Measurements from ENCODE around the gene MAP3K4.

Gene MAP3K4

DNA sequence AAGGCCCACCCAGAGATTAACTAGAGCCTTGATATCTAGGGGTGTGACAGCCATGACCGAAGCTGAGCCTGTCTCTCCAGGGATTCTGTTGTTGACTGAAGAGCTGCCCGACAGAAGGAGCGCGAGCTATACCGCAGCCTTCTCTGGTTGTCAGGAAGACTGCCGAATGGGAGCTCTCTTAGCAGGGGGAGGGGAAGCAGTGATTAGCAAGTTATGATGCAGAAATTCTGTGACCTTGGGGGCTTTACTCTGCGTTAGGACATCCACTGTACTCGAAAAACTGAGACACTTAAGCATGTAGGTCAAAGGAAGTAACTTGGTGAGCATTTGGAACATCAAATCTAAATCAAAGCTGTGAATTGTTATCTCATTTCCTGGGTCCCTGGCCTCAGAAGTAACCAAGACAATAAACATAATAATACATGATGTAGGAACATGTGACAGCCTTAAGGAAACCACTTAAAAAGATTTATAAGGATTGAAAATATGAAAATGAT lies 84.7 kb downstream of the MAP3K4 start:
- no peak for DNase-seq (ENCODE audit: extremely low read depth in 1 of 2, low read depth in 1 of 2)

DNA sequence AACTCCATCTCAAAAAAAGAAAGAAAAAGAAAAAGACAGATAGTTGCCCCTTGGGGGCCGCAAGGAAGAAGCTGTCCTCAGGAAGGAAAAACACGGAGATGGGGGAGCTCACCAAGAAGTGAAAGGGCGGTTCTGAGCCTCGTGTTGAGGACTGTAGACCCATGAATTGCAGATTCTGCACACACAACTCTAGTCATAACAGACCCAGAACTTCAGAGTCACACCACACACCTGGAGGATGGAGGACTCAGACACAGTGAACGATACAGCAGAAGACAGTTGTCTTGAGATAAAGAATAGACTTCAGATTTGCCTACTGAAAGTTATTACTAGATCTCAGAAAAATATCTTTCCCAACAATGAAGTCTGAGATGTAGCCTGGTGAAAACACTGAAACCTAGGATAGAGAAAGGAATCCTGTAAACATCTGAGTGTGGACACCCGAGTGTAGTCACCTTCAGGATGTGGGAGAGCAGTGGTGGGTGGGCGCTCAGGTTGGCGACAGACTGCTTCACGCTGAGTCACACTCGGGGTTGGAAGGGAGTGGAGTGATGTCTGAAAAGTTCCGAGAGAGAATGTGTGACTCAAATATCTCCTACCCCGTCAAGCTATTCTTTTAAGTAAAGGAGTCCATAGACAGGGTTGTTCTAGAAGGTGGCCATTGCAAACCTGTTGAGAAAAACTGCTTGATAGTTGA lies 88.1 kb downstream of the MAP3K4 start:
- DNase-seq (ENCODE audit: extremely low read depth in 1 of 2, low read depth in 1 of 2): peak; percentile 36 to 71

DNA sequence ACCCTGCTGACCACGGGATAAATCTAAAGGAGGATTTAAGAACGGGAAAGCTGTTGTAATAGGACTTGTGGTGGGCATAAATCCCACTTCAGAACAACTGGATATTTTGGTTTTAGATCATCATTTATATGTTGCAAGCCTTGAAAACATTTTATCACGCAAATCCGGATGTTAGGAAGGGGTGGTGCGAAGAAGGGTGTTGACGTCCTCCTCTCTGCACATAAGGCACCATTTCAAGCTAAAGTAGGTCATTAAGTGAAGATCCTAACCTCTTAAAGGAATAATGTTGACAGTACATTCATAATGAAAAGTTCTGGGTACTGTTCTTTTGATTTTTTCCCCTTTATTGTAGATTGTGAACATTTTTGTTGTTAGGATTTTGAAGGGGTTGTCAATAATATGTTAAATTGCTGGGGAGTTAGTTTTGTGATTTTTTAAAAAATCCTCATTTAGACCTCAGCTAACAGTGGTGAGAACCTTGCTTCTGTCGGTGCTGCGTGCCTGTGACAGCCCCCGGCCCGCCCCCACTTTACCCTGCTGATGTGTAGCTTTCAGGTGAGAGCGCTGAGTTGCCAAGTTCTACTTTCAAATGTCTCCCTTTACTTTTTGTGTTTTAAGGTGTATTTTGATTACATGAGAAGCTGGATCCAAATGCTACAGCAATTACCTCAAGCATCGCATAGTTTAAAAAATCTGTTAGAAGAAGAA lies 88.8 kb downstream of the MAP3K4 start:
- no peak for DNase-seq (ENCODE audit: extremely low read depth in 1 of 2, low read depth in 1 of 2)

DNA sequence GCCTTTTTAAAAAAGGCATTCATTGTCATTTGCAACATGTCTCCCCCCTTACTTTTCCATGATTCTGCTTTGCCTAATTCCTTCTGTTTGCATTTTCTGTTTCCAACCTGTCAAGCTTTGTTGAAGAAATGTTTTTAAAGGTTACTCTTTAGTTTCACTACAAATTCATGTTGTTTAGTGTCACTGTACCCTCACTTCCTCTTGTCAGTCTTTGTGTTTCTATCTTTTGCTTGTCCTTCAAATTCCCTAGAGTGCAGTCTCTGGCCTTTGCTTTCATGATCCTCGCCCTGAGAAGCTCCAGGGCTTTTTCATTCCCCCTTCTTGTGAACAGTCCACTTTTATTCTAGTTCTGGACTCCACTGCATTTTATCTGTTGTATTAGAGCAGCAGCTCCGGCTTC lies 90.6 kb downstream of the MAP3K4 start:
- DNase-seq (ENCODE audit: extremely low read depth in 1 of 2, low read depth in 1 of 2): no peak

DNA sequence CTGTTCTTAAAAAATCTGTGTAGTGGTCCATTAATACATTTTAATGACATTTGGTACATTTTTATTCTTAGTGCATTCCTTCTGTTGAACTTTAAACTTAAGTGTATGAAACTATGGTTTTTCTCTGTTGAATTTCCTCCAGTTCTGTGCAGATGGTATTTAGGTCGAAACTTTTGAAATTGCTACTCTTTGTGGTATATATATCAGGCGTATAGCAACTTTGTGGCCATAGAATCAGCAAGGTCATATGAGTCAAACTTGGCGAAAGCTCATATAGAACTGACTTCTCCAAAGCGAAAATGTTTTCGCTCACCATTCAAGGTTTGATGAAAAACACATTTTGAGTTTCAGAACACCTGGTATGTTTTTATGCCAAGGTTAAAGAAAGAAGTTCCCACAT lies 93.7 kb downstream of the MAP3K4 start:
- no peak for DNase-seq (ENCODE audit: extremely low read depth in 1 of 2, low read depth in 1 of 2)

DNA sequence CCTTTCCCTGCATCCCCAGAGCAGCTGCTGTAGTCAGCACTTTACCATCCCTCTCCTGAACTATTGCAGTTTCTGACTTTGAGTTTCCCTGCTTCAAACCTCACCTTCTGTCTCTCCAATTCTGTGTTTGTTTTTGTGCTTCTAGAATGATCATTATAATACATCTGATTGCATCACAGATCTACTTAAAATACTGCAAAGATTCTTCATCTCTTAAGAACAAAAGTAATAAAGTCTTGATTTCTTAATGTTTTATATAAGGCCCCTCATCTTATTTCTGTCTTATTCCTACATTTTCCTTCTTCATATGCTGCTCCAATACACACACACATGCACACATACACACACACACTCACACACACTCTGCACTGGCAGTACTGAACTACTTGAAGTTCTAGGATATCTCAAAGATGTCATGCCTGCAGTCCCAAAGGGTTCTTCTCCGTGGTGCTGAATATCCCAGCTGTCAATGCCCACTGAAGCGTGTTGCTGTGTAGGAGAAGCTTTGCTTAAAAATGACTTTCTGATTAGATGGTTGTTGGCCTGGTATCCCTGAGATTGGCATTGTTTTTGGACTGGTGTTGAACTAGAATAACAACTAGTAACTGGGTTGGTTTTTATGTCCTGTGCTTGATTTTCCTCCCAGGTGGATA lies 97.2 kb downstream of the MAP3K4 start:
- DNase-seq (ENCODE audit: extremely low read depth in 1 of 2, low read depth in 1 of 2): no peak

DNA sequence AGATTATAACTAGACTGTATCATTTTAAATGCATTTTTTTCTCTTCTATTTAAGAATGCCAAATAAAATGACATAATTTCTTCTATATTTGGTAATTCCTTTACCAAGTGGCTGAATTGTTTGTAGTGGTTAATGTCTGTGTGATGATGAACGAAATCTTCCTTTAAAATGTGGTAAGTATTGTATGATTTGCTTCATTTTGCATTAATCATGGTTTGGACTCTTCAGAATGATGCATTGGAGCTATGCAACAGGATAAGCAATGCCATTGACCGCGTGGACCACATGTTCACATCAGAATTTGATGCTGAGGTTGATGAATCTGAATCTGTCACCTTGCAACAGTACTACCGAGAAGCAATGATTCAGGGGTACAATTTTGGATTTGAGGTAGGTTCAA lies 99.6 kb downstream of the MAP3K4 start:
- no peak for DNase-seq (ENCODE audit: extremely low read depth in 1 of 2, low read depth in 1 of 2)

DNA sequence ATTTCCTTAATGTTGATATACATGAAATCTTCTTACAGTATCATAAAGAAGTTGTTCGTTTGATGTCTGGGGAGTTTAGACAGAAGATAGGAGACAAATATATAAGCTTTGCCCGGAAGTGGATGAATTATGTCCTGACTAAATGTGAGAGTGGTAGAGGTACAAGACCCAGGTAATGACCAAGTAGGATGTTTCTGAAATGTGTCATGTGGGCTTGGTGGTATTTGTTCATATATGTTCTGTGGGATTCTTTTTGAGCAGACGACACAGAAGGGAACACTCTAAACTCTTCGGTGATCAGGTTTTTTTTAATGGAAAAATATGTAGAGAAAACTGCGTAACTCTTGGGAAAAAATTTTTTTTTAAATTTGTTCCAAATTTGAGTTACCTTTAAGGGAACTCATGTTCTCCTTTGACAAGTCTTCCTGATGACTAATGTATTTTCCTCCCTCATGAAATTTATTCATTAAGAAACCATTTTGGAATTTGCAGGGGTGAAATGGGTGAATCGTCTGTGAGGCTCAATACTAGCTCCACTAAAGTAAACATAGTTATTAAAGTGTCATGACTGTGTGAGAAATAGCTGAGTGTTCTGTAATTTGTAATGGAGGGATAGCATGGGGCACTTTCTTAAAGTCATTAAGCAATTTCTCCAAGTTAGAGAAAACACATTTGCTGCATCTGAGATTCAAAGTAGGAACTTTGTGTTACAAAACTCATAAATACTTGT lies 100.6 kb downstream of the MAP3K4 start:
- no peak for DNase-seq (ENCODE audit: extremely low read depth in 1 of 2, low read depth in 1 of 2)

DNA sequence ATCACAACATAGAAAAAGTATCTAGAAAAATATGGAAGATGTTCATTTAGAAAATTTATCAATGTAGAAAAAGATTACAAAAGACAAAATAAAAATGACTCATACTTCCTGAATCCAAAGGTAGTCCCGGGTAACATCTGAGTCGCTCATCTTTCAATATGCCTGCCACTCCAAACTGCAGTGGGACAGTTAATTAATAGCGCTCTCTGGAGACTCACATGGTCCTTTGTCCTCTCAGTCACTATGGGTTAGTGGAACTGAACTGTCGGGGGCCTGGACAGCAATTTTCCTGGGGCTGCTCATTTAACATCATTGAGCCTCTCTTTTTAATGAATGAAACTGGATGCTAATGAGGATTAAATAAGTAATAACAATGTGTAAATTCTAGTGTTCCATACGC lies 103.4 kb downstream of the MAP3K4 start:
- no peak for DNase-seq (ENCODE audit: extremely low read depth in 1 of 2, low read depth in 1 of 2)

DNA sequence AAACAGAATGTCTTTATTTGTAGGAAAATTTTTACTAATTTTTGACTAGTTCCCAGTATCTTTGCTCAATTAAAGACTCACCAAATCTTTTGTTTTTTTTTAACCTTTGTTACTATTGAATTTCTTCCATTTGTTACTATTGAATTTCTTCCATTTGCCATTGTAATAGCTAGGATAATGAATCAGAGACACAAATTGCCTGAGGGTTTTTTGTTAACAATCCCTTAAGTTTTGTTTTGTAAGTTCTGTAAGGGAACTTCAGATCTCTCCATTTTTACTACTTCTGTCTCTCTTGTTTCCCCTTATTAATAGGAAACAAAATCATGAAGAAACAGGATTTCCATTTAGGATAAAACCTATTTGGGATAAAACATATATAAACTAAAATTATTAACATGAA lies 104.3 kb downstream of the MAP3K4 start:
- DNase-seq (ENCODE audit: extremely low read depth in 1 of 2, low read depth in 1 of 2): no peak

DNA sequence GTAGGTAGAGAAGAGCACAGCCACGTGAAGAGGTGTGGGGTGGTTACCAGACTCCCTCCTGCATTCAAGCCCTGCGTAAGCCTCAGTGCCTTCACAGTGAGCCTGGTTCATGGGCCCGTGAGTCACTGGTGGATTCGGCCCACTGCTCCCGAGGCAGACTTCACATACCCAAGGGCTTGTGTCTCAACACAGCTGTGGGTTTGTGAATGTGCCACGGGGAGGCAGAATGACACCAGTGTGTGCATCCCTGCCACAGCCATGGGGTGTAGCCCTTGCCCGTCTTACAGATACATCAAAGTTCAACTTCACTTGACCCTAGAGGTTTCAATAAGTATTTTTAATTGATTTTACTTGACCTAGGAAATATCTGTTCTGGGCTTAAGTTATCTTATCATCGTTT lies 108.5 kb downstream of the MAP3K4 start:
- no peak for DNase-seq (ENCODE audit: extremely low read depth in 1 of 2, low read depth in 1 of 2)

DNA sequence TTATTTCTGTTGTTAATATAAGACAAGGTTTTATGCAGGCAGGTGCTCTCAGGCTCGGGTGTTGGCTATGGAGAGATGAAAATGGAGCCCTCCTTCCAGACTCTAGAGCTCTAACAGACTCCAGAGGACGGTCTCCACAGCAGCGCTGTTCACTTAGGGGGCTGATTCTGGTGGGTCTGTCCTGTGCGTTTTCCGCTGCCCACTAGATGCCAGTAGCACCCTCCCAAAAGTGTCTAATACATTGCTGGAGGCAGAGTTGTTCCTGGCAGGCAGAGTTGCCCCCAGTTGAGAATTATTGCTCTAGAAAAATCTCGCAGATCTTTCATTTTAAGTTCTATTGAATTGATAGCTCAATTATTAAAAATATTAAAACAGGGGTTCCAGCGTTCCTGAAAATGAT lies 109.9 kb downstream of the MAP3K4 start:
- DNase-seq (ENCODE audit: extremely low read depth in 1 of 2, low read depth in 1 of 2): no peak

DNA sequence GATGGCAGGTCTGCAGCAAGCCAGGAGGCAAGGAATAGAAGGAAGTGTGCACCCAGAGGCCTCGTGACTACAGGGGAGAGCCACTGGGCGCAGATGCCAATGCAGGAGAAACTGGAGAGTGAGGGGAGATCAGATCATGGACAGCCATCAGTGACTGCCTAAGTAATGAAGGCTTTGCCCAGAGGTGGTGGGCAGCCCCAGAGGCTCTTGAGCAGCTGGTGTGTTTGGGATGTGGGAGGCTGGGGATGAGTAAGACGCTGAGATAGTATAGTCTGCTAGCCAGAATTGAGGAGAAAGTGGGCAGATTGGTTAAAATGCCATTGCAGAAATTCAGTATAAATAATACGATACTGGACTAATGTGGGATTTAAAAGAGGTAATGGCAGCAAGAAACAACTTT lies 111.9 kb downstream of the MAP3K4 start:
- DNase-seq (ENCODE audit: extremely low read depth in 1 of 2, low read depth in 1 of 2): no peak

DNA sequence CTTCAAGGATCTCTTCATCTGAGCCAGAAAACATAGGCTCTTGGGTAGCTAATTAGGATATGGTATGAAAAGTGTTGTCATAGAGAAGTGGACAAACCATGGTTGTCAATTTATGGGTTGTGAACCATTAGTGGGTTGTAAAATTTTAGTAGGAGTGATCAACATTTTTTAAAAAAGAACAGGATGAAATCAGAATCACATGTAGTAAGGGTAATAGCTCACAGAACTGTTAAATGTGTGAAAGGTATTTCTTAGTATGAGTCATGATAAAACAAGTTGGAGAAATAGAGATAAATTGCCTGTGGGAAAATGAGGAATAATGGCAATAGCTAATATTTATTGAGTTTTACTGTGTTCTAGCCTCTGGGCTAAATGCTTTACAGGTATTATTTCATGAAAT lies 113.4 kb downstream of the MAP3K4 start:
- DNase-seq (ENCODE audit: extremely low read depth in 1 of 2, low read depth in 1 of 2): no peak

DNA sequence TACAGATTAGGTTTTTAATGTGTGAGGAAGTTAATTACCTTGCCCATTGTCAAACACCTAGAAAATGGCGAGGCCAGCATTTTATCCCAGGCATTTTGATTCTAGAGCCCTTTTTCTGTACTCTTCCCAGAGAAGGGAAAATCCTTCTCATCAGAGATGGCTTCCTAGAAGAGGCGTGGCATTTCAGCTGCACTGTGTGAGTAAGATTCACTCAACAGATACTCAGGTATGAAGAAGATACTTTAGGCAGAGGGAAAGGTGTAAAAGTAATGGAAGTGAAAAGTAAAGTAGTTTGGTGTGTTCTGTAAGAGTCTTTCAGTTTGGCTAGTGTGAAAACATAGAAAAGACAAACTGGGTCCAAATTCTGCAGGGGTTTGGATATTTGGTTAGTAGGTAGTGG lies 113.8 kb downstream of the MAP3K4 start:
- DNase-seq (ENCODE audit: extremely low read depth in 1 of 2, low read depth in 1 of 2): no peak

DNA sequence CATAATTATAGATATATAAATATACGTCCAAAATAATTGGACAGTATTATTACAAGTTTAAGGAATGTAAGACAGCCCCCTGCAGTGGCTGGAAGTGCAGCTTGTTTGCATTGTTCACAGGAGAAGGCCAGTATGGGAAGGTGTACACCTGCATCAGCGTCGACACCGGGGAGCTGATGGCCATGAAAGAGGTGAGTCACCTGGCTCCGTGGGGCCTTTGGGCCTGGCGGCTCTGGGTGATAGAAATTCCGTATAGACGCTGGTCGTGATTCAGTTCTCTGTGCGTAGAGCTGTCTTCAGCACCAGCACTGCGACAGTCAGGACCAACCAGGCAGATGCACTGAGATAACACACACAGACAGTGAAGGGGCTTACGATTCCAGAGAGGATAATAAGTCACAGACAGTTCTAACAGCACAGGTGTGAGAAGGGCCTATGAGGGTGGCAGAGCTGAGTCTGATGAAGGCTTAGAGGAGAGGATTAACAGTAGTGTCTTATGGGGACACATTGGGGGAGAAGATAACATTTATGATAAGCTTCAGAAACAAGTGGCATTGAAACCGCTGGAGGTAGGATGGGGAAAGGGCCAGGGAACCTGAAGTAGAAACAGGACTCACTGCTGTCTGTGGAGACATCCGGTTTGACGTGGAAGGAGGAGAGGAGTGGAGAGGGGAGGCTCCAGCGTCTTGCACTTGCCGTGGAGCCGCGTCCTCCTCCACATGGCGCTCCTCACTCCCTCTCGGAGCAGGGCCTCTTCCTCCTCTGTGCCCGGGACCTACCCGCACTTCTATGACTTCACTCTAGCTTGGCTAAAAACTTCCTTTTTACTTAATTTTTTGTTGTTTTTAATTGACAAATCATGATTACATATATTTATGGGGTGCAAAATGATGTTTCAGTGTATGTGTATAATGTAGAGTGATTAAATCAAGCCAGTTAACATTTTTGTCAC lies 116.5 kb downstream of the MAP3K4 start:
- DNase-seq (ENCODE audit: extremely low read depth in 1 of 2, low read depth in 1 of 2): no peak

DNA sequence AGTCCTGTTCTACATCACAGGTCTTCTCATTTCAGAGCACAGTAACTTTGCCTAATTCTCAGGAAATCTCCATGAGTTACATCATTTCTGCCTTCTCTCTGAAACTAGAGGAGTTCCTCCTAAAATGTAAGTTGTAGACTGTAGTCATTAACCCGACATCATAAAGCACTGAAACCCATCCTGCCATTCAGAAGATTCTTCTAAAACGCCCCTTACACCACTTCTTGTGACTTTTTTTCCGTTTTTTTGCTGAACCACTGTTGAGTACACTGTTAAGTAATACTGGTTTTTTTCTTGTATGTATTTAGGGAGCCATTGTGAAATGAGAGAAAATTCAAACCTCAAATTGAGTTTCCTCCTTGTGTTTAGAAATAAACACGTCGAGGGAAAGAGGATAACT lies 117.3 kb downstream of the MAP3K4 start:
- no peak for DNase-seq (ENCODE audit: extremely low read depth in 1 of 2, low read depth in 1 of 2)

DNA sequence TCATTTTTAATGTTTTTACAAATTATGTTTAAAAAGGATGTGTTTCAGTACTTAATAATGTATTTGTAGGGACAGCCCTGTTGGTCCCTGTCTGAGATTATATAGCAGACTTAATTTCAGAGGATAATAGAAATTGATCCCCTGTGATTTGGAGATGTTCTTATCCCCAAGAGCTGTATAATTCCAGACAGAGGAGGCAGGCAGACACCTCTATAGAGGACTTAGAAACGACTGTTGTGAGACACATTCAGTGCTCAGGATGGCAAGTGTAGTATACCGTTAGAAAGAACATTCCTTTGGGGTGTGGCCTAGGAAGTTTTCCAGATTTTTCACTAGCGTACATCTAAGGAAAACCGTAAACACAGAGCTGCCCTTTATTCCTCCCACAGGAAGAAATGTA lies 117.8 kb downstream of the MAP3K4 start:
- no peak for DNase-seq (ENCODE audit: extremely low read depth in 1 of 2, low read depth in 1 of 2)

DNA sequence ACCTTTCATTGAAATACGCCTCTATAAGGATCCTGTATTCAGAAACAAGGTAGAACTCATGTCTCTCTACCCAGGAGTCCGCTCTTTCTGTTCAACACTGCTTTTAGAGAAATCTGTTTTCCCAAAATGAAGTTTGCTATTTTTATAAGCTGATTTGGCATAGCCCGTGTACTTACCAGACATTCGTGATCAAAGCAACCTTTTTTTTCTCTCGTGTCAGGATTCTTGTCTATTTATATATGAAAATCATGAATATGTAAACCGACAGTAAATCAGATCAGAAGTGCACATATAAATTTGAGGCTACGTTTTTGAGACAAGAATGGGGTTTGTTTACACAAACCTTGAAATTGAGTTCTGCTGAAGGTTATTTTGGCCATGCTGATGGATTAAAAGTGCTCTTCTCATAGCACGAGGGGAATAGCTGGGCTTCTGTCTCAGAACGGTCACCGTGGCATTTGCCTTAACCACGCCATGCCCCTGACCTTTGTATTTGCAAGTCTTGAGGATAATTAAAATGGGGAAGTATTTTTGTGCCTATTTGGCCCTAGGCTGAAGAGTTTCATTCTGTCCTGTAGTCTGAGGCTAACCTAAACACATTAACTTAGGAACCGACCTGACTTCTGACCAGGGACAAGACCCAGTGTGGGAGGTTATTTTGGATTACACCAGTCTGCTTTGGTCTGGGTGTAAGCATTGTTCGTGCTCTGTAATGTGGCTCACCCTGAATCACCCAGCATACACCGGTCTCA lies 118.6 kb downstream of the MAP3K4 start:
- DNase-seq (ENCODE audit: extremely low read depth in 1 of 2, low read depth in 1 of 2): no peak

DNA sequence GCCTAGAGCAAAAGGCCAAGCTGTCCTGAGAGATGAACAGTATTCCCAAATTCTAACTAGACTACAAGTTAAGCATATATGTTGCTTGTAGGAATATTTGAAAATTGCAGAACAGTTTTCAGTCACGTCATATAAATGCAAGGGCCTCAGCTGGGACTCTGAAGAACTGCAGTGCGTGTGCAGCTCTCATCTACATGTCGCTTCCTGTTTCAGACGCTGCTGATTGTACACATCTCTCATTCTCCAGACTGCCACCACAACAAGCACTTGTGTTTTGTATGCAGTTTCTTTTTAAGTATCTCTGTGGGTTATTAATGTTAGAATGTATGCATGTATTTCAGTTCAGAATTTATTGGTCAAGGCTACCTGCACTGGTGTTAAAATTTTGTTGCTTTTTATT lies 119.7 kb downstream of the MAP3K4 start:
- DNase-seq (ENCODE audit: extremely low read depth in 1 of 2, low read depth in 1 of 2): no peak
